GM21526 (cell line): ENCODE results near the gene BBS9.
"Not testable (repeated sequence)": the region's sequence is repeated elsewhere in the genome, so short reads cannot be mapped to it uniquely, and the experiment has no call there.

Experiments
- ATAC-seq: cut with Tn5 transposase; IDR thresholded peaks from one replicate; pipeline ENCODE4 v1.9.1; 2021; ENCODE audit warnings: moderate library complexity; ENCODE audit not compliant: unreplicated experiment, low FRiP score

Gene BBS9

DNA sequence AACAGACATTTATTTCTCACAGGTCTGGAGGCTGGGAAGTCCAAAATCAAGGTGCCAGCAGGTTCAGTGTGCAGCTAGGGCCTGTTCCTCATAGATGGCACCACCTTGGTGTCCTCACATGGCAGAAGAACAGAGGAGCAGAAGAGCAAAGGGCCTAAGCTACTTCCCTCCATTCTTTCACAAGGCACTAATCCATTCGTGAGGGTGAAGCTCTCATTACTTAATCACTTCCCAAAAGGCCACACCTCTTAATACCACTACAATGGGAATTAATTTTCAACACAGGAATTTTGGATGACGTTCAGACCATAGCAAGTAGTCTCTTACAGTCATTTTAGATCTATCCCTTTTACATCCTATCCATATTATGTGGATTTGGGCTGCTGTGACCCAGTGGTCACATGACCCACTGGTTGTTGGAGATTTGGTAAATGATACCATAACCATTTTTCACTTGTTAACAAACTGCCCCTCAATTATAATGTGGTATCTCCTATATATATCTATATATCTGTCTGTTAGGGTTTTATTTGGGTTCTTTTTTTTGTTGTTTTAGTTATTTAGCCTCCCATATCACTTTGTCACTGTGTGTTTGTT is 63.4 kb downstream of the BBS9 start:
- no peak for ATAC-seq

DNA sequence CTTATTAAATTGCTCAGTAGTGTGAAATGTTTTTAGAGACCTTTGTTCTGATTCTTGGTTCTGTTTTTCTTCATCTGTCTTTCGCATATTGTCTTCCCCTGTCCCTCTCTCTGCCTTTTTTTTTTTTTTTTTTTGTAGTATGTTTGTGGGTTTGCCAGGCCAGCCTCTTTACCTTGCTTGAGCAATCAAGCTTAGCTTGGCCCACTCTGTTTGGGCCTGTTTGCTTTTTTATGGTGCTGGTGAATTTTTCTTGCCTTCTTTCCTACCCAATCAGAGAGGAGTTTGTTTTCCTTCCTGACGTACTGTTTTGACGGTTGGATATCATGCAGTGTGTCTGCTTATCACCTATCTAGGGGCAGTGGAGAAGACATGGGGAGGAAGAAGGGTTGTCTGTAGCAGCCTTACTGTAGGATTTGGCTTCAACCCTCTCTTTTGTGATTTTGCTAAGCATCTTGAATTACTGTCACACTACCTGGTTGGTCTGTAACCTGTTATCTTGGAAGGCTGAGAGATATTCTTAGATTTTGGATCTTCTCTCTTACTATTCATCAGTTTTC is 64.0 kb downstream of the BBS9 start:
- no peak for ATAC-seq

DNA sequence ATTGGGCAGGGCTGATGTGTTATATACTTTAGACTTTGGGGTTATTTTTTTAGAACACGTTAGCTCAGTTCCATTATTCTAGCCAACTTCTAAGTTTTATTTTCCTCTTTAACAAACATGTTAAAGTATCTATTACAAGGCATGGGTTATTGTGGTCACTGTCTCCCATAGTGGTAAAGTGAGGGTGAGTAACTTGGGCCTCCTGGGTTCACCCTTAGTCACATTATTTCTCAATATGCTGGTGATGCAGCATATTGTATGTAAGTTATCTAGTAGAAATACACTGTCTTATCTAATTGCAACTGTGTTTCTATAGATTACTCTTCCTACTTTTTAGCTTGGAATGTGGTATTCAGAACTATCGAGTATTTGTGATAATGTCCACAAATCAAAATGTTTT is 65.9 kb downstream of the BBS9 start:
- ATAC-seq: no peak

DNA sequence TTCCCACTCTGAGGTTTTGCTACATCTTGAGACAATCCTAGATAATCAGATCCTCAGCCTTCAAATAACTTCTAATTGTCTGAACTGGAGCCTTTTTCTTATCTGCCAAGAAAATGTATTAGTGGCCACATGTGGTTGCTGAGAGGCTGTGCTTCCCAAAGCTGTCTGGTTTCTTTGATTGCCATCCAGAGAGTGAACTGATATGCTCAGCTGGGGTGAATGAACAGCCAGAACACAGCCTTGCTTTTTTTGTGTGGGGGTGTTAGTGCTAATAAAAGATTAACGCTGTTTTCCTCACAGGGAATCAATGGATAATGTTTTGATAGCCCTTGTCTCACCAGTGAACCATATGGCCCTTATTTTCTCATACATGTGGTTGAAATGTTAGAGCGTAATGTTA is 66.9 kb downstream of the BBS9 start:
- no peak for ATAC-seq

DNA sequence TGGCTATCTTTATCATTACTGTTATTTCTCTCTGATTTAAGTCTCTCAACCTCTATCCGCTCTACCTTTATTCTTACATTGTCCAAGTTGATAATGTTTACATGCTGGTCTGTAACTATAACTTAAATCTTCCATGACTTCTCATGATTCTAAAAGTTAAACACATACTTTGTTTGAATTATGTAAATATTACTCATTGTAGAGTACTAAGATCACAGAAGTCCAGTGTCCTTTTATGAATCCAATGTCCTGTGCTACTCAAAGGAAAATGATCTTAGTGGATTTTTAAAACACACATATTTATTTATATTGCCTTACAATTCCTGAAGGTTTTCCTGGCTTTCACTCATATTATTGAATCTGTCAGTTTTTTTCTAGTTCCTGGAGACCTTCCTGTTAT is 70.9 kb downstream of the BBS9 start:
- no peak for ATAC-seq

DNA sequence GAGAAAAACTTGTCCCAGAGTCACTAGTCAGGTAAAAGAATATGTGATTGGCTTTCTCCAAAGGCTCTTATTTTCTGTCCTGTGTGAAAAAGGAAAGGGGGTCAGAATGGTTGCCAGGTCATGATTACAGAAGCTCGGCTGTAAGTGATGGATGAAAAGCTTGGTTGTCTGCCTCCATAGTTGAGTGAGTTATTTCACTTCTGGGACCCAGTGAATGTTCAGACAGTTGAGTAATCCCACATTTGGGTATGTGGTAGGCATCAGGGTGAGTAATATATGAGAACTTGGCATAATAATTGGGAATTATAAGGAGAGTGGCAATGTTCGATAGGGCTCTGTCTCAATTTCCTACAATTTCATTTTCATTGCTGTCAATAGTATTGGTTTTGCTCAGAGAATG is 72.5 kb downstream of the BBS9 start:
- no peak for ATAC-seq

DNA sequence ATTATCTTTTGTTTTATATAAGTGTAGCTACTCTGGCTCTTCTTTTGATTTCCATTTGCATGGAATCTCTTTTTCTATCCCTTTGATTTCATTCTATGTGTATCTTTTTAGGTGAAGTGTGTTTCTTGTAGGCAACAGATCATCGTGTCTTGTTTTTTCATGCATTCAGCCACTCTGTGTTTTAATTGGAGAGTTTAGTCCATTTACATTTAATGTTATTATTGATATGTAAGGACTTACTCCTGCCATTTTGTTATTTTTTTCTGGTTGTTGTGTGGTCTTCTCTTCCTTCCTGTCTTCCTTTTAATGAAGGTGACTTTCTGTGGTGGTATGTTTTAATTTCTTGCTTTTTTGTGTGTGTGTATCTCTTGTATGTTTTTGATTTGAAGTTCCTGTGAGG is 81.6 kb downstream of the BBS9 start:
- no peak for ATAC-seq

DNA sequence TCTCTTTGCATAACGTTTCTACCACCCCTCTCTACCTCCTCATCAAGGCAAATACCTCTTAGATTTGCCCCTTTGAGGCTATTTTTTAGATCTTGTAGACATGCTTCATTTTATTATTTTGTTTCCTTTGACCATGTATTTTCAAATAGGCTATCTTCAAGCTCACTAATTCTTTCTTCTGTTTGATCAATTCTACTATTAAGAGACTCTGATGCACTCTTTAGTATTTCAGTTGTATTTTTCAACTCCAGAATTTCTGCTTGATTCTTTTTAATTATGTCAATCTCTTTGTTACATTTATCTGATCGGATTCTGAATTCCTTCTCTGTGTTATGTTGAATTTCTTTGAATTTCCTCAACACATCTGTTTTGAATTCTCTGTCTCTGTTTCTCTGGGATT is 82.8 kb downstream of the BBS9 start:
- no peak for ATAC-seq

DNA sequence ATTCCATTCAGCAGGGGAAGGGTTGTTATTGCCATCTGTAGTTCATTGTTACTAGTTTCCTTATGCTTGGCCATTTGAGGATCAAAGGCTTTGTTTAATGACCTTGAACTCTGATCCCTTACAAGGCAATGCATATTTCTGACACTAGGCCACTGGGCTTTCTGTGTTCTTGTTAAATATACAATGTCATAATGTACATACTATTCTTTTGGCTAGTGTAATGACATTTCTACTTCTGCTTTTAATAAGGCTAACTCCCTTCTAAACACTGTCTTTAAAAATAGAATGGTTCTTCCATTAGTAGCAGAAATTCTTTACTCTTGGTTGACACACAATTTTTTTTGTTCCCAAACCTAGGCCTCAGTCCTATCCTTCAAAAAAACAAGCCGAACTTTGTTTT is 86.6 kb downstream of the BBS9 start:
- no peak for ATAC-seq

DNA sequence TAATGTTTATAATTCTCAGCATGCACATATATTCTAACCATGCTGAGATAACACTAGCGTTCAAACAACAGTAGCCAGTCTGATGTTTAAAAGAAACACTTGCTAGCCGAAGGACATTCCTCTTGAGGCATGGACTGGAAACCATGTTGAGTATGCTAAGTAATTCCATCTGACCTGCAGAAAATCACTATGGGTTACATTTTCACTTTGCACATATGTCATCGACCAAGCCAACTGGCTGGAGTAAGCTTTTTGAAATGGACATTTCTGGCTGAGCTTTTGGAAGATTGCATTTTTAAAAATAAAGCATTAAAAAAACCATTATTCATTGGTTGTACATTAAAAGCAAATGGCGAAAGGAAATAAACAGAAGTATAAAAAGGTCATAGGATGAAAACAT is 88.2 kb downstream of the BBS9 start:
- no peak for ATAC-seq

DNA sequence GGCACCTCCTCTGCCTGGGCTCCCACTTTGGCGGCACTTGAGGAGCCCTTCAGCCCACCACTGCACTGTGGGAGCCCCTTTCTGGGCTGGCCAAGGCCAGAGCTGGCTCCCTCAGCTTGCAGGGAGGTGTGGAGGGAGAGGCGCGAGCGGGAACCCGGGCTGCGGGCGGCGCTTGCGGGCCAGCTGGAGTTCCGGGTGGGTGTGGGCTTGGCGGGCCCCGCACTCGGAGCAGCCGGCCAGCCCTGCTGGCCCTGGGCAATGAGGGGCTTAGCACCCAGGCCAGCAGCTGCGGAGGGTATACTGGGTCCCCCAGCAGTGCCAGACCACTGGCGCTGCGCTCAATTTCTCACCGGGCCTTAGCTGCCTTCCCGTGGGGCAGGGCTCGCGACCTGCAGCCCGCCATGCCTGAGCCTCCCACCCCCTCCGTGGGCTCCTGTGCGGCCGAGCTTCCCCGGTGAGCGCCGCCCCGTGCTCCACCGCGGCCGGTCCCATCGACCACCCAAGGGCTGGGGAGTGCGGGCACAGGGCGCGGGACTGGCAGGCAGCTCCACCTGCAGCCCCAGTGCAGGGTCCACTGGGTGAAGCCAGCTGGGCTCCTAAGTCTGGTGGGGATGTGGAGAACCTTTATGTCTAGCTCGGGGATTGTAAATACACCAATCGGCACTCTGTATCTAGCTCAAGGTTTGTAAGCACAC is 89.6 kb downstream of the BBS9 start:
- ATAC-seq: not testable (repeated sequence)

DNA sequence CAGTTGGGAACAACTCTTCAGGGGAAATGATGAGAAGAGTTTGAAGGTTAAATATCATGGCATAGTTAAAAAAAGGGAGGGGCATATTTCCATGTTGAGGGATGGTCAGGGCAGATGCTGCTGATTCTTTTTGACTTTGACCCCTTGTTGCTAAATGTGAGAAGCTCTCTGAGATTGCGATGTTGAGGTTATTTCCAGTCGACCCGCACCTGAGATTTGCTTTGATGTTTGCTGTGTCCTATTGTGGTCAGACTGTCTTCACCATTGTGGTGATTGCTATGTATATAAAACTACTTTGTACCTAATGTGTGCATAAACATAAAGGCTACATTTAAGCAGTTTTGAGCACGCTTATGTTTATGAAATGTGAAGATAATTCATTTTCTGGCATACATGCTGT is 90.9 kb downstream of the BBS9 start:
- no peak for ATAC-seq

DNA sequence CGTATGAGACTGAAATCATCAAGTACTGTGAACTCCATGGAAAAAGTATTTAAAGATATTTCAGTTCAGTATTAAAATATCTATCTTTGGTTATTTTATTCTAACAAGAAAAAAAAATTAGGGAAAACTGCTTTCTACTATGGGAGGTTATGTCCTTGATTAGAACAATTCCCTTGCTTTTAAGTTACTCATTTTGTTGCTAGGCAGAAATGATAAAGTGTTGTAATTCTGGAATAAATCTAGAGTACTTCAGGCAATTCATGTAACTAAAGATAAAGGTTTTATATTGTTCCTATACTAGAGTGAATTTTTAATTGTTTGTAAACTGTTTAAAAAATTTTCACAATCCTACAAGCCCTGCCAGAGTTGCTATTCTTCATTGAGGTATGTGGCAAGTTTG is 92.0 kb downstream of the BBS9 start:
- no peak for ATAC-seq

DNA sequence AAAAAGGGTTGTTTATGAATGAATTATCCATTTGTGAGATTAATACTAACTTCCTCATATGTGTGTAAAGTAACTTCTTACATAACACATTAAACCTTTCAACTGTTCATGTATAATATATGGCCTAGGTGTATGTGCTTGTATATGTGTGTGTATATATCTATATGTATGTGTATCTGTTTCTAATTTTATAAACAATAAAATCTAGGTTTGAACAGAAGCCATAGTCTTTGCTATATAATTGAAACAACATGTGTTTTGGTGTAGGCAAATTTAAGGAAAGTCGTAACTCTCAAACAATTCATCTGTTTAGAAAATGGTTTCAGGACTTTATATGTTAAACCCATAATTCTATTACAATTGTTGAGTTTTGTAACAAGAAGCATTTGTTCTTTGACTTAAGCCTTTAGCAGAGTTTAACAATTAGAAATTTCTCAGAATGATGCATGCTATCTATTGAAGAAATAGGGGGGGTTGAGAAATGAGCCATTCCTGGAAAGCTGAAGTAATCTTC is 103.3 kb downstream of the BBS9 start:
- no peak for ATAC-seq

DNA sequence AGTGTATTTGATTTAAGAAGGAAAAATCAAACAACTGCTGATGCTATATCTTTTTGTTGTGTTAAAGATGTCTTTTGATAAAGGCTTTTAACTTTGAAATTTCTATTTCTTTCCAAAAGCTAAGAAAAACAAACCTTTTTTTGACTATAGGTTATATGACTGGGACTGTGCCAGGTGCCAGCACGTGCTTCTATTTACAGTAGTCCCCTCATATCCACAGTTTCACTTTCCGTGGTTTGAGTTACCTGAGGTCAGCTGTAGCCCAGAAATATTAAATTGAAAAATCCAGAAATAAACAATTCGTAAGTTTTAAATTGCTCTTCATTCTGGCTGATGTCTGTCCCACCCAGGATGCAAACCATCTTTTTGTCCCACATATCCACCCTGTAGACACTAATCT is 104.3 kb downstream of the BBS9 start:
- no peak for ATAC-seq

DNA sequence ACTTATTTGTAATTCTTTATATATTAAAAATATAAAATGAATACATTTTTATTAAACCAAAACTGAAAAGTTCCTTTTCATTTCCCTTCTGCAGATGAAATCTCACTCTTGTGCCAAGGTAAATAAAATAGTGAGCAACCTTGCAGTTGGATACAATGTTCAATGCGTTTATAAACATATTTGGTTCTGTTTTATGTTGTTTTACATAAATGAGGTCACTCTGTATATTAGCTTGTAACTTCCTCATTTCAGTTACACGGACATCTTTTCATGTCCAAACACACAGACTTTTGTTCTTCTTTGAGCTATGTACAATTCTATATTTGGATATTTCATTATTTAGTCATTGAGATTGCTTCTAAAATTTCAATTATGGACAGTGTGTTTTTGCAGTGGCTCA is 107.7 kb downstream of the BBS9 start:
- no peak for ATAC-seq

DNA sequence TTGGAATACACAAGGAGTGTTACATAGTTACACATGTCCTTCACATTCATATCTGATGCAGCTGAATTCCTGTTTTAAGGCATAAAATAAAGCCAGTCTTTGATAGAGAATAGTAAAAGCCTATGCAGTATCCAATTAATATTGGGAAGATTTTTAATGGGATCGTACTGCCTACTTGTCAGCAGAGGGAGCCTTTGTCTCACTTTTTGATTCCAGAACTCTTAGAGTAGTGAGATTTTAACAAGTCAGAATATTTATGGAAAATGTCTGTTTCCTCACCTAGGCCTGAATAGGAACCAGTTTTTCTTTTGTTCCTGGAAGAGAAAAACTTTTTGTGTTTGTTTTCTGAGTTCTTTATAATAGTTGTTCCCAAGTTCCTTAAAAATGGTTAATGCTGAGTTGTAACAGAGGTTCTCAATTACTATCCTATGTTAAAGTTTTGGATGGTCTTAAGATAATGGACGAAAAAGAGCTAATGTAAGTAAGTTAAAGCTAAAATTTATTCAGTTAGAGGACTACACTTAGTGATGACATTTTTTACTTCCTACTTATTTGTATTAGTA is 114.0 kb downstream of the BBS9 start:
- no peak for ATAC-seq

DNA sequence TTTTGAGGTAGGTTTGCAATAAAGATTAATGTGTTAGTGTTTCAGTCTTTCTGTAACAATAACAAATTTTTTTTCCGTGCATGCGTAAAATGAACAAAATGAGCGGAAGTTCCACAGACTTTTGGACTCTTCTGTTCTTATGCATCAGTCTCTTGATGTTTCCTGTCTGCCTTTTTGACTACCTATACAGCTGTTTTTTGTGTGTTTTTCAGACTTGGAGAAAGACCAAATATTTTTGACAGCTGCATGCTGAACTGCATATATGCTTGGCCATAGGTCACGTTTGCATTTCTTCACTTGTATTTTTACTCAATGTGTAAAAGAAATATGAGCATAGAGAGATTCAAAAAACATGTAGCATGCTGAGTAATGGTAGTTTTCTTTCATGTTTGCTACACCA is 119.3 kb downstream of the BBS9 start:
- ATAC-seq: no peak

DNA sequence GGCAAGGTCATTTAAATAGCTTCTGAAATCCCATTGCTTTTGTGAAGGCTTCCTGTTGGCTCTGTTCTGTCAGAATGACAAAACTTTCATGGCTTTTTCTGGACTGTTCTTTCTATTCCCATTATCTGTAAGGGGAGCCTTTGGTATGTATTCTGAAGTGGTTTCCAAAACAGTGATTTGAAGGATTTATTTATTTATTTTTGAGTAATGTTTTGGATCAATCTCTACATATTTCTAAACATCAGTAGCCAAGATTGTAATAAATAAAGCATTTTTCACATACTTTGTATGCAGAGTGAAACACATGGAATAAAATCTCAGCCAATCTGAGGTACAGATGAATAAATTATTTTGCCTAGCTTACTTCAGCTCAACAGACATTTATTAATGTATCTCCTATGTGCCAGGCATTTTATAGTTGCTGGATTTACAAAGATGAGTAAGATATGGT is 121.1 kb downstream of the BBS9 start:
- ATAC-seq: no peak

DNA sequence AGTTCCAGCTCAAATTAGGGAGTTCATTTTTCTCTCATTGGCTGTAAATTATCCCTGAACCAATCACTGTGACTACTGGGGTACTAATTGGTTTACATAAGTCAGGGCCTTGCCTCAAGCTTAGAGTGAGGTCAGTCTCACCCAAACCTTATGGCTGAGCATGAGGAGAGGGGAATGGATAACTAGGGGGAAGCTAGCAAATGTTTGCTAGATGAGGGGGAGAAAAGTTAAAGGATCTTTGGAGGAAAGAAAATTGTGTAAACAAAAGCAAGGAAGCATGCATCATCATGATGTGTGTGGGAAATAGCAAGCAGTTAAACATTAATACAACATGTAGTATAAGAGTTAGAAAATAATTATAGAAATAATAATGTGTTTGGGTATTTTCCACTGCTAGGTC is 121.9 kb downstream of the BBS9 start:
- no peak for ATAC-seq

DNA sequence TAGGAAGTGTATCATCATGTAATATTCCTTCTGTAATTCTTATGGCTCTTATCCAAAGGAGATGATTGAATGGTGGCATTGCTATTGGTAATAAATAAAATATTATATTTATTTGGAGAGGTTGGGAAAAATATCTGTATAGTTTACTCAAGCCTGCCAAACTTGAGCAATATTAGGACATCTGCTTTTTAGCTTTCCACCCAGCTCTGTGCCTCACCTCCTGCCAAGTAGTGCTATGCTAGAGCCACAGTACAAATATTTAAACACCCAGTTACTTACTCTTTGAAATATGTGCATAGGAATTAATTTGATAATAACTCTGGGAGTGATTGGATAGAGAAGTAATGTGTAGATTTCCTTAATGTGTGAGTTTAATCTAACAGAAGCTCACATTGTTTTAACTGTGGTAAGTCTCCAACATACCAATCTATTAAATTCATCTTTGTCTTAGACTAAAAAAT is 129.2 kb downstream of the BBS9 start:
- no peak for ATAC-seq

DNA sequence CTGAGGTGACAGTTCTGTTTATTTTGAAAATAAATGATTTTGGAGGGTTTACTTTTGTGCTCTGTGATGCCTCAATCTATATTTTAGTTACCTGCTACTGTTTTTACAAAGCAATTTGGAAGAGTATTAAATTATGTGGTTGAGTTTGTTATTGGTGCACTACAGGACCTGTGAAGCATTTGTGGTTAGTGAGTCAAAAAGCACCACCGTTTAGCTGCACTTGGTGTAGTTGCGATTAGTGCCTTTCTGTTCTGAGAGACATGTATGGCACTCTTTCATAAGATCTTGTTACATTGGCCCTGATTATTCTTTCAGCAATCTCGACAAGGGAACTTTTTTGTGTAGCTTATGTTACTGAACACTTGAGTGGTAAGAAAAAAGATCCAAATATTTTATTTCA is 132.2 kb downstream of the BBS9 start:
- ATAC-seq: peak; percentile 69
